Measurements from ENCODE around the gene ICA1L. TPM values are rescaled to one million over a fixed set of nuclear protein-coding genes. Genes with fewer than 3 reads are reported as not detected.
A peak's percentile ranks its signal among the peaks of the same experiment; 100 is the strongest.

The ICA1L gene
- total and polyA plus RNA-seq, 4 donors = 1.3 to 21.2 (median 5.9) TPM

DNA sequence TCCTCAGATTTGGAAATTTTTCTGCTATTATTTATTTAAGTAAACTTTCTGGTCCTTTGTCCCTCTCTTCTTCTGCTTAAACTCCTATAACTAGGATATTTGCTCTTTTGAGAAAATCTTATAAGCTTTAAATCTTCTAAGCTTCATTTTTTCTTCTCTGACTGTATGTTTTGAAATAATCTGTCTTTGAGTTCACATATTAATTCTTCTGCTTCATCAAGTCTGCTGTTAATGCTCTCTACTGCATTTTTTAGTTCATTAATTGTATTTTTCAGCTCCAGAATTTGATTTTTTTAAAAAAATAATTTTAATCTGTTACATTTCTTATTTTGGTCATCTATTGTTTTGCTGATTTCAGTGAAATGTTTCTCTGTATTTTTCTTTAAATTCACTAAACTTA, 28.9 kb downstream of the ICA1L start:
- Histone ChIP-seq H3K4me3 (no peak overlapping the region), H3K4me1 (ENCODE audit: control insufficient read depth in 5 of 5, insufficient read depth in 5 of 5, low read length in 5 of 5) (no peaks in the 10 kb centered on the region), H3K27me3 (ENCODE audit: control insufficient read depth in 3 of 3, insufficient read depth in 3 of 3, low read length in 2 of 3) (no peaks in the 10 kb centered on the region), H3K36me3 (ENCODE audit: control insufficient read depth in 4 of 4, insufficient read depth in 4 of 4, low read length in 4 of 4) (peaks cover 0 to 5% (median 0%) of the 10 kb centered on the region in 4 donors), H3K9me3 (ENCODE audit: control insufficient read depth in 4 of 4, insufficient read depth in 3 of 4, low read length in 3 of 4) (peaks cover 4 to 9% (median 5%) of the 10 kb centered on the region in 4 donors), H3K9ac (ENCODE audit: insufficient read depth in 1 of 2, low read length in 2 of 2) (no peak overlapping the region), H3K27ac (ENCODE audit: low read depth in 1 of 2, low read length in 1 of 2) (no peak overlapping the region)
- no peak for ATAC-seq (ENCODE audit: insufficient read depth, low FRiP score)
- TF ChIP-seq, protein P1, sequence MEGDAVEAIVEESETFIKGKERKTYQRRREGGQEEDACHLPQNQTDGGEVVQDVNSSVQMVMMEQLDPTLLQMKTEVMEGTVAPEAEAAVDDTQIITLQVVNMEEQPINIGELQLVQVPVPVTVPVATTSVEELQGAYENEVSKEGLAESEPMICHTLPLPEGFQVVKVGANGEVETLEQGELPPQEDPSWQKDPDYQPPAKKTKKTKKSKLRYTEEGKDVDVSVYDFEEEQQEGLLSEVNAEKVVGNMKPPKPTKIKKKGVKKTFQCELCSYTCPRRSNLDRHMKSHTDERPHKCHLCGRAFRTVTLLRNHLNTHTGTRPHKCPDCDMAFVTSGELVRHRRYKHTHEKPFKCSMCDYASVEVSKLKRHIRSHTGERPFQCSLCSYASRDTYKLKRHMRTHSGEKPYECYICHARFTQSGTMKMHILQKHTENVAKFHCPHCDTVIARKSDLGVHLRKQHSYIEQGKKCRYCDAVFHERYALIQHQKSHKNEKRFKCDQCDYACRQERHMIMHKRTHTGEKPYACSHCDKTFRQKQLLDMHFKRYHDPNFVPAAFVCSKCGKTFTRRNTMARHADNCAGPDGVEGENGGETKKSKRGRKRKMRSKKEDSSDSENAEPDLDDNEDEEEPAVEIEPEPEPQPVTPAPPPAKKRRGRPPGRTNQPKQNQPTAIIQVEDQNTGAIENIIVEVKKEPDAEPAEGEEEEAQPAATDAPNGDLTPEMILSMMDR (IDR thresholded peaks at IDR 0.05; ENCODE audit: control extremely low read depth, extremely low read depth) = no peak
- DNase-seq = no peak

DNA sequence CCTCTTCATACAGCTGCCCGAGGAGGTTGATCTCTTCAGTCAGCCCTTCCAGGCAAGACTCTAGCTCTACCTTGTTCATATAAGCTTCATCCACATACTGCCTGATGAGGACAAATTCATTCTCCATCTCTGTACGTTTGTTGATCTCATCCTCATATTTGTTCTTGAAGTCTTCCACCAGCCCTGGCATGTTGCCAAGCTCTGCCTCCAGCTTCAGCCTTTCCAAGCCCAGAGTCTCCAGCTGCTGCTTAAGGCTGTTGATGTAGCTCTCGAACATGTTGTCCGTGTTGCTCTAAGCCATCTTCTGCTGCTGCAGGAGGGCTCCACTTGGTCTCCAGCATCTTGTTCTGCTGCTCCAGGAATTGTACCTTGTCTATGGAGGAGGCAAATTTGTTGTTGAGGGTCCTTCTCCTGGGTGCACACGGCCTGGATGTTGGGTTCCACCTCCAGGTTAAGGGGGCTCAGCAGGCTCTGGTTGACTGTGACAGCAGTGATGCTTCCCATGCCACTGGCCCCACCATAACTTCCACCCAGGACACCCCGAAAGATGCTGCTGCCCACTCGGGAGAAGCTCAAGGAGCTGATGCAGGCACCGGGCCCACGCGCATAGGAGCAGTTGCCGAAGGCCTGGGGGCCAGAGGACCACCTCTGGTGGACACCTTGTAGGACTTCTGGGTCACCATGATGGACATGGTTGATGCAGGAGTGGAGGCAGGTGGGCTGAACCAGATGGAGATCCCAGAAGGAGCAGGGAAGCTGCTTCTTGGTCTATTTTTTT, 30.3 kb downstream of the ICA1L start:
- 93 to 94% methylated on average over 11 of the region's 11 CpGs for WGBS, 2 donors
- no peak overlapping the region for H3K27ac ChIP-seq (ENCODE audit: low read depth in 1 of 2, low read length in 1 of 2)
- TF ChIP-seq, protein P1 (IDR thresholded peaks at IDR 0.05; ENCODE audit: control extremely low read depth, extremely low read depth) = no peak
- DNase-seq (peak in 2 of 3 donors; percentile 21 to 35), ATAC-seq (ENCODE audit: insufficient read depth, low FRiP score) (no peak)
- H3K9ac ChIP-seq (ENCODE audit: insufficient read depth in 1 of 2, low read length in 2 of 2) = no peak overlapping the region
- H3K4me3 ChIP-seq = no peak overlapping the region
- peaks cover 4 to 9% (median 5%) of the 10 kb centered on the region in 4 donors for H3K9me3 ChIP-seq (ENCODE audit: control insufficient read depth in 4 of 4, insufficient read depth in 3 of 4, low read length in 3 of 4)
- H3K4me1 ChIP-seq (ENCODE audit: control insufficient read depth in 5 of 5, insufficient read depth in 5 of 5, low read length in 5 of 5) = no peaks in the 10 kb centered on the region
- H3K36me3 ChIP-seq (ENCODE audit: control insufficient read depth in 4 of 4, insufficient read depth in 4 of 4, low read length in 4 of 4) = peaks cover 0 to 5% (median 0%) of the 10 kb centered on the region in 4 donors
- no peaks in the 10 kb centered on the region for H3K27me3 ChIP-seq (ENCODE audit: control insufficient read depth in 3 of 3, insufficient read depth in 3 of 3, low read length in 2 of 3)

DNA sequence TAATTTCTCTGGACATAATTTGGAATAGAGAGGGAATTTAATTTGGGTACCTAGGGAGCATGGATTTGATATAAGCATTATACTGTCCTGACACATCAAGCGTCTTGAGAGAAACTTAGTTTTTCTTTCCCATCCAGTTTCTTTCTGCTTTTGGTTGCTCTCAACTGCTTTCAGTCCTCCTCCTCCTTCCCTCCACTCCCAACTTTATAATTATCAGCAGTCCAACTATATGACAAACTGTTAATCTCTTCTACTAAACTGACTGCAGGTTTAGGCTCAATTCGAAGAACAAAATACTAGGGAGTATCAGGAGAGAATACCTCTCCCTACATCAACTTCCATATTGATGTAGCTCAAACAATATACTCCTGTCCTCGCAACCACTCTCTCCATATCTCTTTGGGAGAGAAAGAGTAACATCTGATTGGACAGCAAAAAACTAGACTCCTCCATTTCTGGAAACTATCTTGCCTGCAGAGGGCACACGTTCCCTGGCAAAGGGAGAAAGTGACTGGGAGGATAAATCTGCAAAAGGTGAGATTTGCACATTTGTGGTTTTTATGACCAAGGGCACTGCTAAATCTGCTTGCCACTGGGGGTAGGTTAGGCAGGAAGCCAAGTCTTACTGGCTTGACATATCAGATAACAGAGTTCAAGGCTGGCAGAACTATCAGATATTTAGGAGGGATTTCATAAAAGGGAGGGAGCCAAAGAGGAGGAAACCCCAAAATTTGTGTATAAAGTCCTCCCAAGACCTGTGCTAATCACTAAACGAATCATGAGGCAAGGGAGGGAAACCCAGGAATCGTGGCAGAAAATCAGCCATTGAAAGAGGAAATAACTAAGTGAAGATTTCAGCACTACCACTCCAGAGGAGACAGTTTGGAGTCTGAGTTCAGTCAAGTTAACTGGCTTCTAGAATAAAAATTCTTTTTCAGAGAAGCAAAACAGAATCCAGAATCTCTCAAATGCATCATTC, 40.0 kb downstream of the ICA1L start:
- no peaks in the 10 kb centered on the region for H3K27me3 ChIP-seq (ENCODE audit: control insufficient read depth in 3 of 3, insufficient read depth in 3 of 3, low read length in 2 of 3)
- no peaks in the 10 kb centered on the region for H3K9me3 ChIP-seq (ENCODE audit: control insufficient read depth in 4 of 4, insufficient read depth in 3 of 4, low read length in 3 of 4)
- TF ChIP-seq, protein P1 (IDR thresholded peaks at IDR 0.05; ENCODE audit: control extremely low read depth, extremely low read depth) = peak; percentile 60
- WGBS, 2 donors = 27 to 34% methylated on average over 6 of the region's 6 CpGs
- no peaks in the 10 kb centered on the region for H3K36me3 ChIP-seq (ENCODE audit: control insufficient read depth in 4 of 4, insufficient read depth in 4 of 4, low read length in 4 of 4)
- DNase-seq (peak; percentile 37 to 60 (median 53)), ATAC-seq (ENCODE audit: insufficient read depth, low FRiP score) (peak; percentile 70)
- H3K4me1 ChIP-seq (ENCODE audit: control insufficient read depth in 5 of 5, insufficient read depth in 5 of 5, low read length in 5 of 5) = no peaks in the 10 kb centered on the region
- H3K27ac ChIP-seq (ENCODE audit: low read depth in 1 of 2, low read length in 1 of 2) = no peak overlapping the region
- no peak overlapping the region for H3K9ac ChIP-seq (ENCODE audit: insufficient read depth in 1 of 2, low read length in 2 of 2)
- H3K4me3 ChIP-seq = no peak overlapping the region

All from lung (tissue), 12 donors.